Ishikawa (cell line): Measurements from ENCODE around the gene PIK3CD.

Source experiments
- CEBPB ChIP-seq: IDR thresholded peaks from 2 replicates; pipeline ENCODE4 v1.6.1; 2012
- CREB1 ChIP-seq: IDR thresholded peaks from 2 replicates; pipeline ENCODE4 v1.6.1; 2012; ENCODE audit warnings: low read depth
- EGR1 ChIP-seq: IDR thresholded peaks from 2 replicates; pipeline ENCODE4 v1.6.1; 2012
- EP300 ChIP-seq: IDR thresholded peaks from 2 replicates; pipeline ENCODE4 v1.6.1; 2012; ENCODE audit warnings: borderline replicate concordance
- FOXM1 ChIP-seq: IDR thresholded peaks from 2 replicates; pipeline ENCODE4 v1.6.1; 2012; ENCODE audit warnings: low read depth, borderline replicate concordance
- MAX ChIP-seq: IDR thresholded peaks from 2 replicates; pipeline ENCODE4 v1.6.1; 2012
- NFIC ChIP-seq: IDR thresholded peaks from 2 replicates; pipeline ENCODE4 v1.6.1; 2012
- RAD21 ChIP-seq: IDR thresholded peaks from 2 replicates; pipeline ENCODE4 v1.6.1; 2012; ENCODE audit warnings: low read depth
- REST ChIP-seq: IDR thresholded peaks from 2 replicates; pipeline ENCODE4 v1.6.1; 2012; ENCODE audit warnings: low read depth, mild to moderate bottlenecking
- TAF1 ChIP-seq: IDR thresholded peaks from 2 replicates; pipeline ENCODE4 v1.6.1; 2012; ENCODE audit warnings: low read depth, mild to moderate bottlenecking
- TCF12 ChIP-seq: IDR thresholded peaks from 2 replicates; pipeline ENCODE4 v1.6.1; 2012; ENCODE audit warnings: low read depth
- TEAD4 ChIP-seq: IDR thresholded peaks from 2 replicates; pipeline ENCODE4 v1.6.1; 2012
- USF1 ChIP-seq: IDR thresholded peaks from 2 replicates; pipeline ENCODE4 v1.6.1; 2012
- YY1 ChIP-seq: IDR thresholded peaks from 2 replicates; pipeline ENCODE4 v1.6.1; 2012; ENCODE audit warnings: low read depth
- ZBTB7A ChIP-seq: IDR thresholded peaks from 2 replicates; pipeline ENCODE4 v1.6.1; 2012; ENCODE audit warnings: low read depth

The PIK3CD gene

GRCh38 chr1:9728451-9729295 lies 77.1 kb downstream of the PIK3CD start:
- TF ChIP-seq RAD21: no peak
- no peak for TF ChIP-seq USF1
- no peak for TF ChIP-seq TCF12
- TF ChIP-seq CREB1: no peak
- no peak for TF ChIP-seq NFIC
- TF ChIP-seq TEAD4: no peak
- TF ChIP-seq YY1: no peak
- no peak for TF ChIP-seq ZBTB7A
- TF ChIP-seq EP300: no peak
- no peak for TF ChIP-seq FOXM1
- TF ChIP-seq MAX: no peak
- TF ChIP-seq TAF1: no peak
- no peak for TF ChIP-seq CEBPB

GRCh38 chr1:9729523-9729922 lies 78.0 kb downstream of the PIK3CD start:
- TF ChIP-seq FOXM1: no peak
- TF ChIP-seq MAX: no peak
- no peak for TF ChIP-seq RAD21
- no peak for TF ChIP-seq CEBPB
- no peak for TF ChIP-seq EP300
- TF ChIP-seq CREB1: no peak
- TF ChIP-seq NFIC: no peak
- TF ChIP-seq TEAD4: no peak
- no peak for TF ChIP-seq YY1
- TF ChIP-seq TCF12: no peak
- no peak for TF ChIP-seq TAF1
- TF ChIP-seq EGR1: no peak
- no peak for TF ChIP-seq USF1
- TF ChIP-seq REST: no peak
- TF ChIP-seq ZBTB7A: no peak

GRCh38 chr1:9730096-9730901 lies 78.8 kb downstream of the PIK3CD start:
- TF ChIP-seq REST: no peak
- TF ChIP-seq MAX: no peak
- no peak for TF ChIP-seq CEBPB
- TF ChIP-seq EGR1: no peak

- TF ChIP-seq ZBTB7A (no peak), CEBPB (no peak), USF1 (no peak), CREB1 (no peak), FOXM1 (no peak), NFIC (no peak), EP300 (no peak), RAD21 (no peak), YY1 (no peak), TCF12 (no peak), EGR1 (no peak), MAX (no peak), REST (no peak)
These were observed 79.6 kb downstream of the PIK3CD start for GRCh38 chr1:9731051-9731537.
